PC-9 (cell line): ENCODE data around the gene KCNH1. TPM values are rescaled to one million over a fixed set of nuclear protein-coding genes. Genes with fewer than 3 reads are reported as not detected.

ENCODE experiments used
- BruUV-seq: library from RNA; stranded (reverse); fragments of 400-500 nt; replicated peaks from 2 replicates; lab custom pipeline; 2021; lab: Mats Ljungman, UMichigan
- CTCF ChIA-PET: fragments of 300-600 bp; sonication (Branson Sonifier 250); formaldehyde crosslinking; loops from one replicate; lab custom pipeline; 2022; ENCODE audit warnings: antibody characterized with exemption; lab: Charles Lee
- POLR2A ChIA-PET: fragments of 300-600 bp; sonication (Branson Sonifier 250); formaldehyde crosslinking; loops from one replicate; lab custom pipeline; 2022; ENCODE audit warnings: antibody characterized with exemption; ENCODE audit not compliant: unreplicated experiment; lab: Charles Lee
- DNase-seq, 2 experiments: peaks; one replicate each; pipeline versions ENCODE4 v3.0.0 to v3.0.0-alpha.2; 2015 to 2022; ENCODE audit warnings: mixed read lengths in 1 of 2
- H2AFZ ChIP-seq: fragments of 200-600 bp; sonication (generic); 2 replicates; pipeline ENCODE4 v1.8.1; 2017; ENCODE audit warnings: antibody characterized with exemption
- H3F3A ChIP-seq: fragments of 200-600 bp; sonication (generic); 2 replicates; pipeline ENCODE4 v1.8.1; 2017; ENCODE audit warnings: antibody characterized with exemption, mild to moderate bottlenecking, low read depth; ENCODE audit not compliant: insufficient read depth
- H3K27ac ChIP-seq: fragments of 200-600 bp; sonication (generic); 2 replicates; pipeline ENCODE4 v1.6.1; 2016; ENCODE audit warnings: mixed run types
- H3K27me3 ChIP-seq: fragments of 200-600 bp; sonication (generic); 2 replicates; pipeline ENCODE4 v1.6.1; 2016; ENCODE audit warnings: low read depth, mixed run types; ENCODE audit not compliant: insufficient read depth
- H3K36me3 ChIP-seq: fragments of 200-600 bp; sonication (generic); 2 replicates; pipeline ENCODE4 v1.6.1; 2016; ENCODE audit warnings: low read depth, mixed run types
- H3K4me1 ChIP-seq: fragments of 200-600 bp; sonication (generic); replicated peaks from 2 replicates; pipeline ENCODE4 v1.6.1; 2016; ENCODE audit warnings: mixed run types; ENCODE audit not compliant: insufficient read depth
- H3K4me2 ChIP-seq: fragments of 200-600 bp; sonication (generic); 2 replicates; pipeline ENCODE4 v1.6.1; 2017; ENCODE audit warnings: mixed run types
- H3K4me3 ChIP-seq: fragments of 200-600 bp; sonication (generic); 2 replicates; pipeline ENCODE4 v1.6.1; 2016; ENCODE audit warnings: mixed run types
- H3K79me2 ChIP-seq: fragments of 200-600 bp; sonication (generic); 2 replicates; pipeline ENCODE4 v1.6.1; 2017; ENCODE audit warnings: low read depth, mixed run types
- H3K9me2 ChIP-seq: fragments of 200-600 bp; sonication (generic); 2 replicates; pipeline ENCODE4 v1.8.1; 2017; ENCODE audit warnings: mild to moderate bottlenecking; ENCODE audit not compliant: insufficient read depth
- H3K9me3 ChIP-seq: fragments of 200-600 bp; sonication (generic); 2 replicates; pipeline ENCODE4 v1.8.1; 2016; ENCODE audit warnings: low read depth; ENCODE audit not compliant: insufficient read depth
- H4K20me1 ChIP-seq: fragments of 200-600 bp; sonication (generic); 2 replicates; pipeline ENCODE4 v1.8.1; 2017; ENCODE audit not compliant: insufficient read depth
- CTCF ChIP-seq: fragments of 200-600 bp; sonication (generic); conservative IDR thresholded peaks from 2 replicates; pipeline ENCODE4 v1.6.1; 2017; ENCODE audit warnings: mixed run types, antibody characterized with exemption, mild to moderate bottlenecking, moderate library complexity
- EZH2 ChIP-seq: fragments of 200-600 bp; sonication (generic); IDR thresholded peaks from 2 replicates; pipeline ENCODE4 v1.8.0; 2017; ENCODE audit warnings: antibody characterized with exemption, low read depth
- intact Hi-C: fragments of 100-400 bp; cut with micrococcal nuclease; formaldehyde crosslinking; loops from one replicate; pipeline ENCODE4 v1.10.0; 2022; ENCODE audit not compliant: unreplicated experiment
- total RNA-seq: library from RNA; stranded (reverse); gene quantifications from 2 replicates; pipeline ENCODE4 v1.2.3, GENCODE V29; 2021

The KCNH1 gene
- total RNA-seq, 1 experiment from 2014 or later, result not detected

- Histone ChIP-seq H3K79me2 (no peaks in the 10 kb centered on the region), H3K27me3 (no peaks in the 10 kb centered on the region), H3K36me3 (no peaks in the 10 kb centered on the region), H3F3A (no peaks in the 10 kb centered on the region), H3K27ac (no peak overlapping the region), H3K9me3 (no peaks in the 10 kb centered on the region), H4K20me1 (no peaks in the 10 kb centered on the region), H3K4me2 (no peak overlapping the region), H2AFZ (no peak overlapping the region), H3K9me2 (no peaks in the 10 kb centered on the region), H3K4me1 (no peaks in the 10 kb centered on the region), H3K4me3 (no peak overlapping the region)
- DNase-seq, result no peak
- intact Hi-C loops, result no loop called here
- ChIA-PET CTCF (no interaction called here), POLR2A (no interaction called here)
- no TSS peak for BruUV-seq
- TF ChIP-seq EZH2 (no peak), CTCF (no peak)
Measured at GRCh38 chr1:210915890-210916507, 217.9 kb downstream of the KCNH1 start.

GRCh38 chr1:210912752-210913151, 221.2 kb downstream of the KCNH1 start:
- H3K4me3 ChIP-seq, result no peak overlapping the region
- no peaks in the 10 kb centered on the region for H3F3A ChIP-seq

GRCh38 chr1:210910020-210910575, 223.8 kb downstream of the KCNH1 start:
- TF ChIP-seq CTCF (no peak), EZH2 (no peak)
- Histone ChIP-seq H3K4me3 (no peak overlapping the region), H2AFZ (no peak overlapping the region), H3K79me2 (no peaks in the 10 kb centered on the region), H3K36me3 (no peaks in the 10 kb centered on the region), H3K27ac (no peak overlapping the region), H3K9me3 (no peaks in the 10 kb centered on the region), H3K9me2 (no peaks in the 10 kb centered on the region), H4K20me1 (no peaks in the 10 kb centered on the region), H3K4me1 (no peaks in the 10 kb centered on the region), H3K4me2 (no peak overlapping the region), H3K27me3 (peaks cover 10% of the 10 kb centered on the region; the same call in 1 of the 2 replicates), H3F3A (no peaks in the 10 kb centered on the region)
- ChIA-PET POLR2A (no interaction called here), CTCF (no interaction called here)
- no TSS peak for BruUV-seq
- intact Hi-C loops, result no loop called here
- DNase-seq, result no peak

More at GRCh38 chr1:210912752-210913151, 221.2 kb downstream of the KCNH1 start:
- H3K36me3 ChIP-seq, result no peaks in the 10 kb centered on the region
- no peaks in the 10 kb centered on the region for H3K9me3 ChIP-seq
- H4K20me1 ChIP-seq, result no peaks in the 10 kb centered on the region
- H3K9me2 ChIP-seq, result no peaks in the 10 kb centered on the region
- ChIA-PET POLR2A (no interaction called here), CTCF (no interaction called here)
- H3K27ac ChIP-seq, result no peak overlapping the region
- no TSS peak for BruUV-seq
- intact Hi-C loops, result no loop called here
- H3K79me2 ChIP-seq, result no peaks in the 10 kb centered on the region
- no peaks in the 10 kb centered on the region for H3K4me1 ChIP-seq
- no peak overlapping the region for H2AFZ ChIP-seq
- peaks cover 4% of the 10 kb centered on the region; the same call in 1 of the 2 replicates for H3K27me3 ChIP-seq
- no peak for DNase-seq
- no peak overlapping the region for H3K4me2 ChIP-seq
- TF ChIP-seq EZH2, result no peak
- TF ChIP-seq CTCF, result no peak
